DND-41 (cell line): ENCODE measurements around the gene NOS1AP.

Experiments used
- ATAC-seq: fragments of 200-7000 bp; cut with Tn5 transposase; 3 replicates; pipeline ENCODE4 v1.9.1; 2021; ENCODE audit warnings: low read depth; ENCODE audit not compliant: insufficient read depth
- DNase-seq: peaks from one replicate; pipeline ENCODE4 v3.0.0-alpha.2; 2020
- H2AFZ ChIP-seq: 2 replicates; pipeline ENCODE4 v1.6.0; 2012; ENCODE audit warnings: low read depth, low read length
- H3K27ac ChIP-seq: 2 replicates; pipeline ENCODE4 v1.5.1; 2012; ENCODE audit warnings: low read length, inconsistent platforms
- H3K27me3 ChIP-seq: fragments of 200-600 bp; sonication (generic); 2 replicates; pipeline ENCODE4 v1.6.0; 2012; ENCODE audit warnings: low read length, mild to moderate bottlenecking, inconsistent platforms; ENCODE audit not compliant: insufficient read depth, poor library complexity
- H3K36me3 ChIP-seq: 2 replicates; pipeline ENCODE4 v1.5.1; 2012; ENCODE audit warnings: low read length, inconsistent platforms; ENCODE audit not compliant: insufficient read depth
- H3K4me1 ChIP-seq: 2 replicates; pipeline ENCODE4 v1.5.1; 2012; ENCODE audit warnings: mild to moderate bottlenecking, low read length; ENCODE audit not compliant: insufficient read depth
- H3K4me2 ChIP-seq: 2 replicates; pipeline ENCODE4 v1.6.0; 2012; ENCODE audit warnings: mild to moderate bottlenecking, moderate library complexity, low read length, inconsistent platforms; ENCODE audit not compliant: insufficient read depth
- H3K4me3 ChIP-seq, 2 experiments: fragments of 200-600 bp in 1 of 2; shearing (Covaris generic) in 1 of 2; 2 replicates each; pipeline ENCODE4 v1.5.1; 2012 to 2016; ENCODE audit warnings: inconsistent platforms in 2 of 2, low read length in 2 of 2, mild to moderate bottlenecking in 2 of 2, low read depth in 1 of 2, moderate library complexity in 1 of 2
- H3K79me2 ChIP-seq: 2 replicates; pipeline ENCODE4 v1.6.0; 2012; ENCODE audit warnings: low read length, inconsistent platforms; ENCODE audit not compliant: insufficient read depth
- H3K9ac ChIP-seq: 2 replicates; pipeline ENCODE4 v1.6.0; 2012; ENCODE audit warnings: low read depth, mild to moderate bottlenecking, inconsistent platforms, low read length, moderate library complexity
- H3K9me3 ChIP-seq: 2 replicates; pipeline ENCODE4 v1.5.1; 2012; ENCODE audit warnings: low read length, moderate library complexity, mild to moderate bottlenecking, inconsistent platforms; ENCODE audit not compliant: insufficient read depth, severe bottlenecking
- H4K20me1 ChIP-seq: 2 replicates; pipeline ENCODE4 v1.6.0; 2012; ENCODE audit warnings: low read length; ENCODE audit not compliant: insufficient read depth
- EZH2 ChIP-seq: IDR thresholded peaks from 3 replicates; pipeline ENCODE4 v1.6.1; 2012; ENCODE audit warnings: borderline replicate concordance, low read depth, mild to moderate bottlenecking, moderate library complexity, low read length, inconsistent platforms; ENCODE audit not compliant: severe bottlenecking
- TF ChIP-seq, protein P1 (sequence below): IDR thresholded peaks from 2 replicates; pipeline ENCODE4 v1.5.1; 2012; ENCODE audit warnings: borderline replicate concordance, low read length, moderate library complexity, mild to moderate bottlenecking; ENCODE audit not compliant: poor library complexity, severe bottlenecking; ENCODE audit errors: extremely low read depth

The NOS1AP gene

DNA sequence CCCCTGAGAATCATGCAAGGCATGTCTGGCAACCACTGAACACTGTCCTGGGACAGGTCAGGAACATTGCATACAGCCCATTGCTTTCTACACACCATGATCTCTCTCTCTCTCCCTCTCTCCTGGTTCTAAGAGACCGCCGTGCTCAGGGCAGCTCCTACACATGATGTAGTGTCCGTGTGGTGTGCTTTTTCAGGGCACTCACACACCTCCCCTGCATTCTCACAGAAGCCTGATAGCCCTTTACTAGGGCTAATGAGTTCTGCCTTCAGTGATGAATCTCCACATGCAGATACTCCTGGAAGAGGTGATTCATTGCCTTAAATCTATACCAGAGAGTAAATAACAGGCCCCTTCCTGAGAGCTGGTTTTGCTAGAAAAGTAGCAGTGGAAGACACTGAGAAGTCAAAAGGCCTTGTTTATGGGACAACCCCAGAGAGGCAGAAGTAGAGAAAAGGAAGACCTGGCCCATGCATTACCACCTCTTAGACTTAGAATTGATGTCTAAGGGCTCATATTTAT, 38.7 kb upstream of the NOS1AP start:
- no peak for ATAC-seq
- Histone ChIP-seq H3K27ac (no peak overlapping the region), H3K4me1 (peaks cover 5% of the 10 kb centered on the region; the same call in 1 of the 2 replicates), H3K9me3 (no peaks in the 10 kb centered on the region), H3K9ac (no peak overlapping the region), H3K27me3 (peaks cover 31% of the 10 kb centered on the region), H4K20me1 (no peaks in the 10 kb centered on the region), H2AFZ (no peak overlapping the region), H3K4me3 (no peak overlapping the region), H3K79me2 (no peaks in the 10 kb centered on the region), H3K36me3 (no peaks in the 10 kb centered on the region), H3K4me2 (no peak overlapping the region)
- no peak for TF ChIP-seq EZH2
- TF ChIP-seq, protein P1, sequence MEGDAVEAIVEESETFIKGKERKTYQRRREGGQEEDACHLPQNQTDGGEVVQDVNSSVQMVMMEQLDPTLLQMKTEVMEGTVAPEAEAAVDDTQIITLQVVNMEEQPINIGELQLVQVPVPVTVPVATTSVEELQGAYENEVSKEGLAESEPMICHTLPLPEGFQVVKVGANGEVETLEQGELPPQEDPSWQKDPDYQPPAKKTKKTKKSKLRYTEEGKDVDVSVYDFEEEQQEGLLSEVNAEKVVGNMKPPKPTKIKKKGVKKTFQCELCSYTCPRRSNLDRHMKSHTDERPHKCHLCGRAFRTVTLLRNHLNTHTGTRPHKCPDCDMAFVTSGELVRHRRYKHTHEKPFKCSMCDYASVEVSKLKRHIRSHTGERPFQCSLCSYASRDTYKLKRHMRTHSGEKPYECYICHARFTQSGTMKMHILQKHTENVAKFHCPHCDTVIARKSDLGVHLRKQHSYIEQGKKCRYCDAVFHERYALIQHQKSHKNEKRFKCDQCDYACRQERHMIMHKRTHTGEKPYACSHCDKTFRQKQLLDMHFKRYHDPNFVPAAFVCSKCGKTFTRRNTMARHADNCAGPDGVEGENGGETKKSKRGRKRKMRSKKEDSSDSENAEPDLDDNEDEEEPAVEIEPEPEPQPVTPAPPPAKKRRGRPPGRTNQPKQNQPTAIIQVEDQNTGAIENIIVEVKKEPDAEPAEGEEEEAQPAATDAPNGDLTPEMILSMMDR: no peak
- DNase-seq: no peak

DNA sequence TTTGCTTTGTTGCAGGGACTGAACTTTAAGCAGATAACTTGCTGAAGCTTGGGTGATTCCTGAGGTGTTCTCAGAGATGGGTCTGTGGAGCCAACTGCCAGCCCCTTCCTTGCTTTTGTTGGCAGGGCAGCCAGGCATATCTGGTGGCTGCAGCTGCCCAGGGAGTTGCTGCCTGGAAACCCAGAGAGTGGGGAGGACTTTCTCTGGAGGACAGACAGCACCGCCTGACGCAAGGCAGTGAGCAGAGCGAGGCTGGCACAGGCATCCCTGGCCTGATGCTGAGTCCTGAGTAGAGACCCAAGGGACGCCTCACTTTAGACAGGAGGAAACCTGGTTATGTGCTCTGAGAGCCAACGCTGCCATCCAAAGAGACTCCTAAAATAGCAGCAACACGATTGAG, 36.1 kb upstream of the NOS1AP start:
- Histone ChIP-seq H3K27me3 (peaks cover 30% of the 10 kb centered on the region), H4K20me1 (peaks cover 2% of the 10 kb centered on the region; the same call in 1 of the 2 replicates), H3K4me1 (peaks cover 5% of the 10 kb centered on the region; the same call in 1 of the 2 replicates), H3K9ac (no peak overlapping the region), H3K4me2 (no peak overlapping the region), H3K27ac (no peak overlapping the region), H3K36me3 (no peaks in the 10 kb centered on the region), H2AFZ (no peak overlapping the region), H3K9me3 (no peaks in the 10 kb centered on the region), H3K4me3 (no peak overlapping the region), H3K79me2 (no peaks in the 10 kb centered on the region)
- ATAC-seq (no peak), DNase-seq (no peak)
- no peak for TF ChIP-seq EZH2
- TF ChIP-seq, protein P1: no peak

DNA sequence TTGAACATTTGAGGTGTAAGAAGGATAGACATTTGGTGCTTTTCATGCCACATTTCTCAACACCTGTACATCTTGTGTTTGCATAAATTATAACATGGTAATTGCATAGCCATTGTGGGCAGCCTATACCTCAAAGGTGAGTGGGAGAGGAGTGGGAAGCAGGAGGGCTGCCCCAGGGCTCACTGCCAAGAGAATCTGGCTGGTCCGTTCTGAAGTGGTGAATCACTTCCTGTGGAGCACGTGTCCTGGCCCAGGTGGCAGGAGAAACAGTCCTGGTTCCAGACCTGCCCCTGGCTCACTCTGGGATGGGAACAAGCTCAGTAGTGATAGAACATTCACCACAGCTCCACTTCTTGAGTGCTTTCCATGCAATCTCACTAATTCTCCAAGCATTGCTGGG, 34.2 kb upstream of the NOS1AP start:
- H3K4me2 ChIP-seq: no peak overlapping the region
- H4K20me1 ChIP-seq: peaks cover 2% of the 10 kb centered on the region; the same call in 1 of the 2 replicates
- peaks cover 25% of the 10 kb centered on the region for H3K27me3 ChIP-seq
- DNase-seq (peak; percentile 6), ATAC-seq (0 out of 3 replicates have a peak, but pooled peaks have one; percentile 35)
- no peak overlapping the region for H3K9ac ChIP-seq
- no peaks in the 10 kb centered on the region for H3K79me2 ChIP-seq
- H3K4me3 ChIP-seq: no peak overlapping the region
- no peak overlapping the region for H3K27ac ChIP-seq
- no peaks in the 10 kb centered on the region for H3K36me3 ChIP-seq
- H3K9me3 ChIP-seq: no peaks in the 10 kb centered on the region
- TF ChIP-seq EZH2: no peak
- TF ChIP-seq, protein P1: no peak
- H3K4me1 ChIP-seq: peaks cover 5% of the 10 kb centered on the region; the same call in 1 of the 2 replicates
- no peak overlapping the region for H2AFZ ChIP-seq
